LNCAP (cell line): ENCODE measurements around the gene PTPRT.

Source experiments
- CTCF ChIP-seq: fragments of 450-650 bp; IDR thresholded peaks from 2 replicates; pipeline ENCODE4 v1.5.1; 2017; ENCODE audit warnings: mild to moderate bottlenecking

PTPRT gene

GRCh38 chr20:43189554-43190331 is at the start of gene PTPRT:
PTPRT (minus strand) TSS chr20:43189906; CDS start chr20:43189733, 173 bp downstream.
- TF ChIP-seq CTCF = no peak

- TF ChIP-seq CTCF = no peak
Observed at GRCh38 chr20:43238833-43239232, 49.1 kb upstream of the PTPRT start.

GRCh38 chr20:43238266-43238665 is 48.6 kb upstream of the PTPRT start:
- no peak for TF ChIP-seq CTCF

GRCh38 chr20:43237651-43238168 is 48.0 kb upstream of the PTPRT start:
- no peak for TF ChIP-seq CTCF

GRCh38 chr20:43235998-43236397 is 46.3 kb upstream of the PTPRT start:
- TF ChIP-seq CTCF = no peak

GRCh38 chr20:43231829-43232228 is 42.1 kb upstream of the PTPRT start:
- no peak for TF ChIP-seq CTCF

- no peak for TF ChIP-seq CTCF
Observed at GRCh38 chr20:43229696-43230095, 40.0 kb upstream of the PTPRT start.
